Endothelial cell of umbilical vein (primary cell): ENCODE measurements around the gene SMIM30. TPM values are rescaled to one million over a fixed set of nuclear protein-coding genes. Genes with fewer than 3 reads are reported as not detected.

ENCODE experiments used
- BruUV-seq: library from RNA; stranded (reverse); fragments of 400-500 nt; replicated peaks from 2 replicates; lab custom pipeline; 2021; lab: Mats Ljungman, UMichigan
- CTCF ChIA-PET: fragments of 300-600, 350-600 bp; sonication (Branson Sonifier 250); formaldehyde crosslinking; loops from one replicate; lab custom pipeline; 2021; ENCODE audit warnings: antibody characterized with exemption, inconsistent platforms; lab: Charles Lee
- POLR2A ChIA-PET: fragments of 300-600, 350-600 bp; sonication (Branson Sonifier 250); formaldehyde crosslinking; loops from one replicate; lab custom pipeline; 2021; ENCODE audit warnings: antibody characterized with exemption, inconsistent platforms; lab: Charles Lee
- DNase-seq: peaks from one replicate; pipeline ENCODE4 v3.0.0-alpha.2; 2011; ENCODE audit warnings: low read depth, low spot score
- FAIRE-seq: peaks from 2 replicates; lab custom pipeline; 2011; peaks lifted over from hg19 to GRCh38; lab: Jason Lieb, UNC
- H2AFZ ChIP-seq: 2 replicates; pipeline ENCODE4 v1.6.0; 2012; ENCODE audit warnings: low read depth, low read length, control low read depth, inconsistent platforms
- H3K27ac ChIP-seq: 2 replicates; pipeline ENCODE4 v1.5.1; 2011; ENCODE audit warnings: low read depth, mild to moderate bottlenecking, control low read depth, low read length, moderate library complexity; ENCODE audit not compliant: insufficient read depth
- H3K27me3 ChIP-seq, 2 experiments: 2 replicates each; pipeline versions ENCODE4 v1.6.0 to v1.6.1; 2011; ENCODE audit warnings: low read length in 2 of 2, mixed read lengths in 1 of 2; ENCODE audit not compliant: control insufficient read depth in 2 of 2, insufficient read depth in 2 of 2
- H3K36me3 ChIP-seq, 2 experiments: 2 replicates in 1 of 2; 3 replicates in 1 of 2; pipeline ENCODE4 v1.5.1; 2011; ENCODE audit warnings: low read length in 2 of 2, mild to moderate bottlenecking in 1 of 2, moderate library complexity in 1 of 2; ENCODE audit not compliant: control insufficient read depth in 2 of 2, insufficient read depth in 2 of 2; ENCODE audit errors: extremely low read depth in 1 of 2
- H3K4me1 ChIP-seq: 3 replicates; pipeline ENCODE4 v1.5.1; 2011; ENCODE audit warnings: mild to moderate bottlenecking, low read length; ENCODE audit not compliant: control insufficient read depth, insufficient read depth; ENCODE audit errors: extremely low read depth
- H3K4me2 ChIP-seq: 2 replicates; pipeline ENCODE4 v1.6.1; 2011; ENCODE audit warnings: low read length, control low read depth, mixed read lengths; ENCODE audit not compliant: insufficient read depth
- H3K4me3 ChIP-seq, 3 experiments: fragments of 200-600 bp in 1 of 3; sonication (generic), shearing (Covaris generic) in 1 of 3; replicated peaks in 1 of 3; 2 replicates each; pipeline ENCODE4 v1.5.1; 2011 to 2016; ENCODE audit warnings: control low read depth in 3 of 3, low read length in 3 of 3, mild to moderate bottlenecking in 2 of 3, inconsistent platforms in 1 of 3, low read depth in 1 of 3, moderate library complexity in 1 of 3; ENCODE audit not compliant: insufficient read depth in 1 of 3
- H3K79me2 ChIP-seq: 2 replicates; pipeline ENCODE4 v1.6.0; 2012; ENCODE audit warnings: low read length, inconsistent platforms; ENCODE audit not compliant: control insufficient read depth, insufficient read depth
- H3K9ac ChIP-seq: replicated peaks from 2 replicates; pipeline ENCODE3; 2011; ENCODE audit warnings: low read length, control low read depth; ENCODE audit not compliant: insufficient read depth; ENCODE audit errors: extremely low read depth
- H3K9me1 ChIP-seq: replicated peaks from 3 replicates; pipeline ENCODE4 v1.6.0; 2011; ENCODE audit warnings: mild to moderate bottlenecking, low read length; ENCODE audit not compliant: control insufficient read depth, insufficient read depth; ENCODE audit errors: extremely low read depth
- H3K9me3 ChIP-seq: replicated peaks from 2 replicates; pipeline ENCODE4 v1.5.1; 2012; ENCODE audit warnings: low read length, inconsistent platforms; ENCODE audit not compliant: control insufficient read depth, insufficient read depth
- H4K20me1 ChIP-seq: replicated peaks from 2 replicates; pipeline ENCODE3; 2011; ENCODE audit warnings: mild to moderate bottlenecking, low read length; ENCODE audit not compliant: control insufficient read depth, insufficient read depth; ENCODE audit errors: extremely low read depth
- EZH2 ChIP-seq: IDR thresholded peaks from 2 replicates; pipeline ENCODE4 v1.6.1; 2012; ENCODE audit warnings: borderline replicate concordance, low read depth, mild to moderate bottlenecking, moderate library complexity, low read length, inconsistent platforms; ENCODE audit not compliant: severe bottlenecking
- FOS ChIP-seq: IDR thresholded peaks from 2 replicates; pipeline ENCODE4 v1.6.1; 2011; ENCODE audit warnings: mild to moderate bottlenecking, low read length, moderate library complexity, borderline replicate concordance; ENCODE audit not compliant: insufficient read depth
- GATA2 ChIP-seq: IDR thresholded peaks from 2 replicates; pipeline ENCODE4 v1.7.0; 2011; ENCODE audit warnings: low read depth, mild to moderate bottlenecking, moderate library complexity, mixed read lengths, low read length; ENCODE audit not compliant: insufficient read length, insufficient read depth
- JUN ChIP-seq: IDR thresholded peaks from 2 replicates; pipeline ENCODE4 v1.6.1; 2011; ENCODE audit warnings: borderline replicate concordance, low read depth; ENCODE audit not compliant: insufficient read length, insufficient read depth
- MAX ChIP-seq: IDR thresholded peaks from 2 replicates; pipeline ENCODE4 v1.6.1; 2011; ENCODE audit not compliant: insufficient read depth, insufficient read length
- MYC ChIP-seq: IDR thresholded peaks from one replicate; pipeline ENCODE4 v1.6.1; 2011; ENCODE audit warnings: mild to moderate bottlenecking, low read depth, low read length
- POLR2A ChIP-seq: IDR thresholded peaks from 2 replicates; pipeline ENCODE4 v1.6.1; 2012; ENCODE audit warnings: low read depth, mild to moderate bottlenecking, control low read depth, low read length
- POLR2AphosphoS5 ChIP-seq: IDR thresholded peaks from 2 replicates; pipeline ENCODE4 v1.6.1; 2012; ENCODE audit warnings: low read depth, mild to moderate bottlenecking, control low read depth, low read length, moderate library complexity; ENCODE audit not compliant: insufficient read depth
- dilution Hi-C: fragments of 300-500 bp; cut with MboI; formaldehyde crosslinking; loops from one replicate; pipeline ENCODE4 v1.15.0; 2019; ENCODE audit warnings: low sequenced_read_pairs; ENCODE audit not compliant: extremely low pct_ligation_motif_present
- intact Hi-C: fragments of 100-400 bp; cut with micrococcal nuclease; formaldehyde crosslinking; loops from one replicate; pipeline ENCODE4 v1.10.0; 2022
- polyA plus RNA-seq, 4 experiments: library from polyadenylated mRNA; depleted of rRNA in 3 of 4; stranded (reverse) in 3 of 4; unstranded in 1 of 4; fragments of >200 nt; gene quantifications; 2 replicates each; pipeline versions ENCODE4 v1.2.1 to v1.2.3, GENCODE V29; 2011 to 2012; ENCODE audit warnings: missing spikeins in 1 of 4
- total RNA-seq: library from RNA; stranded (reverse); gene quantifications from 2 replicates; pipeline ENCODE4 v1.2.3, GENCODE V29; 2021
- TF ChIP-seq, protein P1 (sequence below), 2 donors: IDR thresholded peaks; 1 replicate in 1 of 2; 2 replicates in 1 of 2; pipeline ENCODE4 v1.5.1; 2011; ENCODE audit warnings: low read length in 2 of 2, mild to moderate bottlenecking in 2 of 2, moderate library complexity in 2 of 2, control low read depth in 1 of 2, inconsistent platforms in 1 of 2, low read depth in 1 of 2; ENCODE audit not compliant: insufficient read depth in 1 of 2; ENCODE audit errors: extremely low read depth in 1 of 2

The SMIM30 gene
- total and polyA plus RNA-seq, 2 donors (not counting 3 experiments of a cell fraction or from before 2014, with no cell fraction given) = 26.3 to 39.1 TPM

GRCh38 chr7:113109718-113110117 is 8.6 kb downstream of the SMIM30 start:
- POLR2A ChIA-PET = no interaction called here
- Histone ChIP-seq H3K4me1 (no peaks in the 10 kb centered on the region), H3K36me3 (peaks cover 0 to 2% of the 10 kb centered on the region in 2 experiments), H3K9me1 (no peaks in the 10 kb centered on the region), H2AFZ (no peak overlapping the region), H3K27me3 (peaks cover 0 to 2% of the 10 kb centered on the region in 2 experiments), H4K20me1 (no peaks in the 10 kb centered on the region), H3K4me2 (no peak overlapping the region), H3K9me3 (no peaks in the 10 kb centered on the region), H3K79me2 (no peaks in the 10 kb centered on the region), H3K27ac (no peak overlapping the region), H3K9ac (no peak overlapping the region), H3K4me3 (no peak overlapping the region)
- no peak for DNase-seq
- intact Hi-C loops (loop anchor here (10.0 kb wide), 1 partner anchor 325 kb away; no protein-coding TSS in a partner anchor), dilution Hi-C loops (no loop called here)
- CTCF ChIA-PET = no interaction called here
- TF ChIP-seq POLR2AphosphoS5 (no peak), GATA2 (no peak), EZH2 (no peak), JUN (no peak)
- FAIRE-seq = no peak
- BruUV-seq = no TSS peak

- dilution Hi-C loops = no loop called here
- Histone ChIP-seq H3K4me2 (no peak overlapping the region), H3K9ac (no peak overlapping the region), H2AFZ (no peak overlapping the region), H3K9me3 (no peaks in the 10 kb centered on the region), H3K9me1 (no peaks in the 10 kb centered on the region), H3K36me3 (no peaks in the 10 kb centered on the region), H3K4me3 (no peak overlapping the region), H3K27ac (no peak overlapping the region), H4K20me1 (no peaks in the 10 kb centered on the region), H3K79me2 (no peaks in the 10 kb centered on the region), H3K27me3 (peaks cover 0 to 7% of the 10 kb centered on the region in 2 experiments), H3K4me1 (no peaks in the 10 kb centered on the region)
- ChIA-PET CTCF (interaction anchor here (1.0 kb wide), 1 partner anchor 12 kb away, joined by 3 read pairs; no protein-coding TSS in a partner anchor), POLR2A (no interaction called here)
- BruUV-seq = no TSS peak
- TF ChIP-seq FOS (no peak), GATA2 (no peak), POLR2AphosphoS5 (no peak), EZH2 (no peak), MAX (no peak), POLR2A (no peak), JUN (no peak), MYC (no peak)
- TF ChIP-seq, protein P1, sequence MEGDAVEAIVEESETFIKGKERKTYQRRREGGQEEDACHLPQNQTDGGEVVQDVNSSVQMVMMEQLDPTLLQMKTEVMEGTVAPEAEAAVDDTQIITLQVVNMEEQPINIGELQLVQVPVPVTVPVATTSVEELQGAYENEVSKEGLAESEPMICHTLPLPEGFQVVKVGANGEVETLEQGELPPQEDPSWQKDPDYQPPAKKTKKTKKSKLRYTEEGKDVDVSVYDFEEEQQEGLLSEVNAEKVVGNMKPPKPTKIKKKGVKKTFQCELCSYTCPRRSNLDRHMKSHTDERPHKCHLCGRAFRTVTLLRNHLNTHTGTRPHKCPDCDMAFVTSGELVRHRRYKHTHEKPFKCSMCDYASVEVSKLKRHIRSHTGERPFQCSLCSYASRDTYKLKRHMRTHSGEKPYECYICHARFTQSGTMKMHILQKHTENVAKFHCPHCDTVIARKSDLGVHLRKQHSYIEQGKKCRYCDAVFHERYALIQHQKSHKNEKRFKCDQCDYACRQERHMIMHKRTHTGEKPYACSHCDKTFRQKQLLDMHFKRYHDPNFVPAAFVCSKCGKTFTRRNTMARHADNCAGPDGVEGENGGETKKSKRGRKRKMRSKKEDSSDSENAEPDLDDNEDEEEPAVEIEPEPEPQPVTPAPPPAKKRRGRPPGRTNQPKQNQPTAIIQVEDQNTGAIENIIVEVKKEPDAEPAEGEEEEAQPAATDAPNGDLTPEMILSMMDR (IDR thresholded peaks at IDR 0.05; ENCODE audit: extremely low read depth in 1 of 2, insufficient read depth in 1 of 2, low read depth in 1 of 2, low read length in 2 of 2) = no peak
- intact Hi-C loops = no loop called here
- no peak for DNase-seq
- FAIRE-seq = no peak
Measured at GRCh38 chr7:113100121-113100603, 18.2 kb downstream of the SMIM30 start.
